A673 (cell line): ENCODE data around the gene IRX4. TPM values are rescaled to one million over a fixed set of nuclear protein-coding genes. Genes with fewer than 3 reads are reported as not detected.
"Not testable (repeated sequence)": the region's sequence is repeated elsewhere in the genome, so short reads cannot be mapped to it uniquely, and the experiment has no call there.

ENCODE experiments used
- BruUV-seq: library from RNA; stranded (reverse); fragments of 400-500 nt; replicated peaks from 2 replicates; lab custom pipeline; 2021; lab: Mats Ljungman, UMichigan
- CTCF ChIA-PET: fragments of 300-600 bp; sonication (Branson Sonifier 250); formaldehyde crosslinking; loops from one replicate; lab custom pipeline; 2022; ENCODE audit warnings: antibody characterized with exemption; lab: Charles Lee
- POLR2A ChIA-PET: fragments of 300-600 bp; sonication (Branson Sonifier 250); formaldehyde crosslinking; loops from one replicate; lab custom pipeline; 2022; ENCODE audit warnings: antibody characterized with exemption; ENCODE audit not compliant: low non-redundant PET; lab: Charles Lee
- DNase-seq: peaks from one replicate; pipeline ENCODE4 v3.0.0-alpha.2; 2015; ENCODE audit warnings: low spot score
- H3K27ac ChIP-seq: fragments of 200-600 bp; sonication (generic); 2 replicates; pipeline ENCODE4 v1.5.1; 2016; ENCODE audit warnings: mixed run types, low read depth, mild to moderate bottlenecking, mixed read lengths, antibody characterized with exemption, low read length; ENCODE audit not compliant: poor library complexity, severe bottlenecking
- H3K27me3 ChIP-seq: fragments of 200-600 bp; sonication (generic); replicated peaks from 2 replicates; pipeline ENCODE4 v1.6.1; 2017; ENCODE audit warnings: mixed run types, low read depth, mild to moderate bottlenecking, mixed read lengths, antibody characterized with exemption, low read length; ENCODE audit not compliant: insufficient read depth, poor library complexity
- H3K36me3 ChIP-seq: fragments of 200-600 bp; sonication (generic); 2 replicates; pipeline ENCODE4 v1.6.1; 2016; ENCODE audit warnings: mixed run types, mild to moderate bottlenecking, mixed read lengths, antibody characterized with exemption, low read length; ENCODE audit not compliant: insufficient read depth, poor library complexity, severe bottlenecking
- H3K4me1 ChIP-seq: fragments of 200-600 bp; sonication (generic); 2 replicates; pipeline ENCODE4 v1.6.1; 2017; ENCODE audit warnings: mixed run types, mild to moderate bottlenecking, mixed read lengths, antibody characterized with exemption, low read length; ENCODE audit not compliant: insufficient read depth, poor library complexity, severe bottlenecking
- H3K4me3 ChIP-seq: fragments of 200-600 bp; sonication (generic); 2 replicates; pipeline ENCODE4 v1.5.1; 2016; ENCODE audit warnings: low read depth, mixed run types, mild to moderate bottlenecking, mixed read lengths, low read length; ENCODE audit not compliant: poor library complexity, severe bottlenecking
- H3K9me3 ChIP-seq: fragments of 200-600 bp; sonication (generic); 2 replicates; pipeline ENCODE4 v1.6.1; 2016; ENCODE audit warnings: mixed run types, low read depth, mild to moderate bottlenecking, mixed read lengths, antibody characterized with exemption, low read length; ENCODE audit not compliant: poor library complexity, severe bottlenecking
- EZH2 ChIP-seq: fragments of 200-600 bp; sonication (generic); IDR thresholded peaks from 2 replicates; pipeline ENCODE4 v1.6.1; 2017; ENCODE audit warnings: borderline replicate concordance, low read depth, mild to moderate bottlenecking, mixed read lengths, antibody characterized with exemption, low read length; ENCODE audit not compliant: poor library complexity, severe bottlenecking
- intact Hi-C: fragments of 100-400 bp; cut with micrococcal nuclease; formaldehyde crosslinking; loops from one replicate; pipeline ENCODE4 v1.10.0; 2022; ENCODE audit not compliant: unreplicated experiment
- total RNA-seq: library from RNA; stranded (reverse); gene quantifications from 2 replicates; pipeline ENCODE4 v1.2.3, GENCODE V29; 2021
- TF ChIP-seq, protein P1 (sequence below): fragments of 300-800, 200-600 bp; sonication (generic); conservative IDR thresholded peaks from 2 replicates; pipeline ENCODE4 v1.5.1; 2017; ENCODE audit warnings: low read depth, mild to moderate bottlenecking, antibody characterized with exemption, low read length, moderate library complexity, mixed read lengths

IRX4 gene
- total RNA-seq, 1 experiment from 2014 or later = not detected

DNA sequence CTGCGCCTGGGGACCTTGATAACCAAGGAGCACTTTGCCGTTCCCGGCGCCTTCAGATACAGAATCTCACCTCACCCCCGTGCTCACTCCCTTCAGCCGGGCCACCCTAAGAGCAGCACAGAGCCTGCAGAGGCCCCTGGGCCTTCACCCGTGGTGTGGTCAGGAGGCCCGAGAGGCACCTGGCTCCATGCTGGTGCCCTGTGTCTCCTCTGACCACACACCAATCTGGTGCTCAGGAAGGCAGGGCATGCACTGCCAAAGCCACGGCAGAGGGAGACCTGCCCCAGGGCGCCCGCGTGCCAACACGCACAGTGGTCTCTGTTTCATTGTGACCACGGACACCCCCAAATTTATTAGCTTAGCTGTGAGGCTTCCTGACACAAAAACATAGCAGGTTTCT lies 11.3 kb downstream of the IRX4 start:
- no peak overlapping the region for H3K27ac ChIP-seq
- H3K4me1 ChIP-seq = peaks cover 3% of the 10 kb centered on the region
- no peak overlapping the region for H3K4me3 ChIP-seq
- CTCF ChIA-PET = no interaction called here
- H3K27me3 ChIP-seq = peaks cover 87% of the 10 kb centered on the region
- no peak for DNase-seq
- TF ChIP-seq EZH2 = no peak
- TF ChIP-seq, protein P1, sequence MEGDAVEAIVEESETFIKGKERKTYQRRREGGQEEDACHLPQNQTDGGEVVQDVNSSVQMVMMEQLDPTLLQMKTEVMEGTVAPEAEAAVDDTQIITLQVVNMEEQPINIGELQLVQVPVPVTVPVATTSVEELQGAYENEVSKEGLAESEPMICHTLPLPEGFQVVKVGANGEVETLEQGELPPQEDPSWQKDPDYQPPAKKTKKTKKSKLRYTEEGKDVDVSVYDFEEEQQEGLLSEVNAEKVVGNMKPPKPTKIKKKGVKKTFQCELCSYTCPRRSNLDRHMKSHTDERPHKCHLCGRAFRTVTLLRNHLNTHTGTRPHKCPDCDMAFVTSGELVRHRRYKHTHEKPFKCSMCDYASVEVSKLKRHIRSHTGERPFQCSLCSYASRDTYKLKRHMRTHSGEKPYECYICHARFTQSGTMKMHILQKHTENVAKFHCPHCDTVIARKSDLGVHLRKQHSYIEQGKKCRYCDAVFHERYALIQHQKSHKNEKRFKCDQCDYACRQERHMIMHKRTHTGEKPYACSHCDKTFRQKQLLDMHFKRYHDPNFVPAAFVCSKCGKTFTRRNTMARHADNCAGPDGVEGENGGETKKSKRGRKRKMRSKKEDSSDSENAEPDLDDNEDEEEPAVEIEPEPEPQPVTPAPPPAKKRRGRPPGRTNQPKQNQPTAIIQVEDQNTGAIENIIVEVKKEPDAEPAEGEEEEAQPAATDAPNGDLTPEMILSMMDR = no peak
- intact Hi-C loops = no loop called here
- no peaks in the 10 kb centered on the region for H3K36me3 ChIP-seq
- no TSS peak for BruUV-seq
- POLR2A ChIA-PET = no interaction called here
- H3K9me3 ChIP-seq = no peaks in the 10 kb centered on the region

DNA sequence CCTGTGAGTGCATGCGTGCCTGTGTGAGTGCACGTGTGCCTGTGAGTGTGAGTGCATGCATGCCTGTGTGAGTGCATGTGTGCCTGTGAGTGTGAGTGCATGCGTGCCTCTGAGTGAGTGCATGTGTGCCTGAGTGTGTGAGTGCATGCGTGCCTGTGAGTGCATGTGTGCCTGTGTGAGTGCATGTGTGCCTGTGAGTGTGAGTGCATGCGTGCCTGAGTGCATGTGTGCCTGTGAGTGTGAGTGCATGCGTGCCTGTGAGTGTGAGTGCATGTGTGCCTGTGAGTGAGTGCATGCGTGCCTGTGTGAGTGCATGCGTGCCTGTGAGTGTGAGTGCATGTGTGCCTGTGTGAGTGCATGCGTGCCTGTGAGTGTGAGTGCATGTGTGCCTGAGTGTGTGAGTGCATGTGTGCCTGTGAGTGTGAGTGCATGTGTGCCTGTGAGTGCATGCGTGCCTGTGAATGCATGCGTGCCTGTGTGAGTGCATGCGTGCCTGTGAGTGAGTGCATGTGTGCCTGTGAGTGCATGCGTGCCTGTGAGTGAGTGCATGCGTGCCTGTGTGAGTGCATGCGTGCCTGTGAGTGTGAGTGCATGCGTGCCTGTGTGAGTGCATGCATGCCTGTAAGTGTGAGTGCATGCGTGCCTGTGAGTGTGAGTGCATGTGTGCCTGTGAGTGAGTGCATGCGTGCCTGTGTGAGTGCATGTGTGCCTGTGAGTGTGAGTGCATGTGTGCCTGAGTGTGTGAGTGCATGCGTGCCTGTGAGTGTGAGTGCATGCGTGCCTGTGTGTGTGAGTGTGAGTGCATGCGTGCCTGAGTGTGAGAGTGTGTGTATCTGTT lies 12.1 kb downstream of the IRX4 start:
- peaks cover 87% of the 10 kb centered on the region for H3K27me3 ChIP-seq
- H3K27ac ChIP-seq, H3K4me3 ChIP-seq, intact Hi-C loops, BruUV-seq, POLR2A ChIA-PET, DNase-seq, H3K4me1 ChIP-seq, H3K9me3 ChIP-seq, H3K36me3 ChIP-seq, CTCF ChIA-PET: not testable (repeated sequence)

DNA sequence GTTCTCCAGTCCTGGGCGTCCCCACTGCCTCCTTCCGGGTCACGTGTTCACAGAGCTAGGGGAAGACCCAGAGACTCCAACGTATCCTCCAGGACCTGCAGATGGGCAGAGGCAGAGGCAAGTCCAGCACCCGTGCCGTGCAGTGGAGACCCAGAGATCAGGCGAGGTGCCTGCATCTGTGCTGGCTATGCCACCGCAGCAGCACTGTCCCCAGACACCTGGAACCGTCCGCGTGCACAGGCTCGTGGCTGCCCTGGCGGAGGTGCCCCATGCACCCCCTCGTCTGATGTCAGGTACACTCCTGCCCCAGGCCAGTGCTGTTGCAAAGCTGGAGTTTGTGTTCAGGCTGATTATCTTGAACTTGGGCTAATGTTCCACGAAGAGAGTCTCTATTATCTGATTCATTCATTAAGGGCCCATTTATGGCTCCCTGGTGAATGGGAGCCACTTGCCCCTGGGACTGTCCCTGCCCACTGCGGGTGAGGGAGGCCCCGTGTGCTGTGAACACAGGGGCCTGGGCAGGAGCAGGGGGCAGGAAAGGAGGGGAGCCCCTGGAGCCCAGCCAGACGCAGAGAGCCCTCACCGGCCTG lies 13.7 kb downstream of the IRX4 start:
- Histone ChIP-seq H3K4me1 (no peaks in the 10 kb centered on the region), H3K27me3 (peaks cover 87% of the 10 kb centered on the region), H3K4me3 (no peak overlapping the region), H3K9me3 (no peaks in the 10 kb centered on the region), H3K27ac (no peak overlapping the region), H3K36me3 (no peaks in the 10 kb centered on the region)
- BruUV-seq = no TSS peak
- TF ChIP-seq, protein P1 = no peak
- no peak for TF ChIP-seq EZH2
- POLR2A ChIA-PET = interaction anchor here (0.6 kb wide), 1 partner anchor 19 kb away, joined by 3 read pairs; no protein-coding TSS in a partner anchor
- CTCF ChIA-PET = no interaction called here
- no peak for DNase-seq
- intact Hi-C loops = no loop called here
